Fibroblast of skin of abdomen (primary cell): Measurements from ENCODE around the gene NISCH.
A peak's percentile ranks its signal among the peaks of the same experiment; 100 is the strongest.

Experiments used
- DNase-seq: peaks from one replicate; pipeline ENCODE4 v3.0.0-alpha.2; 2013

NISCH gene

DNA sequence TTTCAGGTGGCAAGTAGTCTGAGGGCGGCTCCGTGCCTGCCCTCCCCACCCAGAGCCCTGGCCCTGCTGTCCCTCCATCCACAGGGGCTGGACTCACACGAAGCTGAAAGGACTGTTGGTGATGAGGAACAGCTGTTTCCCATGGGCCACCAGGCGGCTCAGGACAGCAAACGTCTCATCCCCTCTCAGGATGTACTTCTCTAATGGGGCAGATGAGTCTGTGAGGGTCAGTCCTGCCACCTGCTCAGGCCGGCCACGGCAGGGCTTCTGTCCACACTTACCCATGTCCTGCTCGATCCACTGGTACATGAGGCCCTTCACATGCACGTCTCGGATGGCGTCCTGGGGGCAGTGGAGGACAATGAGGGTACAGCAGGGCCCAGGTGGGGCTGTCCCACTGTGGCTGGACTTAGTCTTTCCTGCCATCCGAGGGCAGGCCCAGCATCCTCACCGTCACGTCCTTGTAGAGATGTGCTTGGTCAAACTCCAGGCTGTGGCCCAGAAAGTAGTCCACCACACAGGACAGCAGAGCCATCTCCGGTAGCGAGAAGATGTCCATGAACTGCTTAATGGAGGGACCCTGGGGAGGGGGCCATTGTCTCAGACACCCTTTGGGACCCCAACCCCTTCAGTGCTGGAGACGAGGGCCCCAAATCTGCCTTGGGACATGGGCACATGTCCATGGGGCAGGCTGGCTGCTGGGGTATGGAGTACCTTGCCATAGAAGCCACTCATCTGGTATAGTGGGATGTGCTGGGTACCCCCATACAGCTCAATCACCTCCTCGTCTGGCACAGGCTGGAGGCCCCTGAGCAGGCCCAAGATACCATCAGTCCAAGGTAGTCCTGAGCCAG, 72.6 kb downstream of the NISCH start:
- no peak for DNase-seq

DNA sequence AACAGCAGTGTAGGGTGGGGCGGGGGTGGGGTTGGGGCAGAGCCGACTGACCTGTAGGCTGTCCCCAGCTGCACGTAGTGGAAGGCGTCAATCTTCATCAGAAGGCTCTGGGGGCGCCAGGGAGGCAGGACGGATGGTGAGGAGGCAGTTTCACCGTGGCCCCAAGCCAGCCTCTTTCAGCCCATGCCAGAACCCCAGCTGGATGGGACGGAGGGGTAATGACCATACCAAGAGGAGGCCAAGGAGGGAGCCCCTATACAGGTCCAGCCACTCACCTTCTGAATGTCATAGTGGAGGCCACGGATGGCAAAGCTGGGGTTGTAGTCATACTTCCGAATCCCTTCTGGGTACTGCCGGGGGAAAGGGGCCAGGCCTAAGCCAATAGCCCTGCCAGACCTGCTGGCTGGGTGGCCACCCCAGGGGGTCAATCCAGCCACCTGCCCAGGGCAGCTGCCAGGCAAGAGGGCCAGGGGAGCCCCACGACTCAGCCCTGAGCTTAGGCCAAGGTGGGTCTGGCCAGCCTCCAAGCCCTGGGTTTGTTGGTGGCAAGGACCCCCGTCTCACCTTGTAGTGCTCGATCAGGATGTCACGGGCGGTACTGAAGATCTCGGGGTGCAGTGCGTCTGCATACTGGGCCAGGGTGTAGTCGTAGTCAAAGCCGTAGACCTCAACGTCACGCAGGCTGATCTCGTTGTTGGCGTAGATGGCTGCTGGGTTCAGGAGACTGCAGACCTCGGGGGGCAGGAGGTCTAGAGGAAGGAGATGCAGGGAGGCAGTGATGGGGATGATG, 73.4 kb downstream of the NISCH start:
- DNase-seq: no peak

DNA sequence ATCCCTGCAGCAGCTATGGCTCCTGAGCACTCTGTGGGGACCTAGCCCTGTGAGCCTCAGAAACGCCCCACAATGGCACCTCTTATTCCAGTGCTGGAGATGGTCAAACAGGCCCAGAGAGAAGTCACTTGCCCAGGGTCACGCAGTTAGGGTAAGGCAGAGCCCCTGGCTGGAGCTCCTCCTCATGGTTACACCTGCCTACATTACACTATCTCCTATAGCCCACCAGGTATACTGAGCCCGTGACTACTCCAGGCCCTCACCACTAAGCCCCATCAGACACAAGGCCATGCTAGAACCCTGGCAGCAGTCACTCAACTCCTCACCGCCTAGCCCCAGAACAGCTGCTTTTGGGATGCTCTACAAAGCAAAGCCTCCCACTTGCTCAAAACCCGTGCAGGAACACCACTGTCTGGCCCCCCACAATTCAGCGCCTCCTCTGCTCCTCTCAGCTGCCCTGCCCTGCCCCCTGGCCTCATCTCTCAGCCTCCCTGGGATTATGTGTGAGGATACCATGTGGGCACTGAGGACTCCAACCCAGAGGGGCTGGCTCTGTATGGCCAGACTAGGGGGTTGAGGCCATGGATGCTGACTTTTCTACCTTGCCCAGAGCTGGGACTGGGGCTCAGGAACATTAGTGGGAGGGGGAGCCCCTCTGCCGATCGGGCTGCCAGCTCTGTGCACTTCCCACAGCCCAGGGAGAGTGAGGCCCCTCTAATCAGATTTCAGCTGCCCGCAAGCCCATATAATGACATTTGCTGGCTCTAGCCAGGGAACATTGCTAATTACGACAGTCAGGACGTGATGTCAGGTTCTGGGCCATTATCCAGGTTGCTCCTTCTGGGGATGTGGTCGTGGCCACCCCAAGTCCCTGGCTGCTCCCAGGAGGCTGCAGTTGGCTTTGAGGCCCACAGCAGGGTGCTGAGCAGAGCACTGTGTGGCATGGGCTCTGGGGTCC, 74.3 kb downstream of the NISCH start:
- no peak for DNase-seq

DNA sequence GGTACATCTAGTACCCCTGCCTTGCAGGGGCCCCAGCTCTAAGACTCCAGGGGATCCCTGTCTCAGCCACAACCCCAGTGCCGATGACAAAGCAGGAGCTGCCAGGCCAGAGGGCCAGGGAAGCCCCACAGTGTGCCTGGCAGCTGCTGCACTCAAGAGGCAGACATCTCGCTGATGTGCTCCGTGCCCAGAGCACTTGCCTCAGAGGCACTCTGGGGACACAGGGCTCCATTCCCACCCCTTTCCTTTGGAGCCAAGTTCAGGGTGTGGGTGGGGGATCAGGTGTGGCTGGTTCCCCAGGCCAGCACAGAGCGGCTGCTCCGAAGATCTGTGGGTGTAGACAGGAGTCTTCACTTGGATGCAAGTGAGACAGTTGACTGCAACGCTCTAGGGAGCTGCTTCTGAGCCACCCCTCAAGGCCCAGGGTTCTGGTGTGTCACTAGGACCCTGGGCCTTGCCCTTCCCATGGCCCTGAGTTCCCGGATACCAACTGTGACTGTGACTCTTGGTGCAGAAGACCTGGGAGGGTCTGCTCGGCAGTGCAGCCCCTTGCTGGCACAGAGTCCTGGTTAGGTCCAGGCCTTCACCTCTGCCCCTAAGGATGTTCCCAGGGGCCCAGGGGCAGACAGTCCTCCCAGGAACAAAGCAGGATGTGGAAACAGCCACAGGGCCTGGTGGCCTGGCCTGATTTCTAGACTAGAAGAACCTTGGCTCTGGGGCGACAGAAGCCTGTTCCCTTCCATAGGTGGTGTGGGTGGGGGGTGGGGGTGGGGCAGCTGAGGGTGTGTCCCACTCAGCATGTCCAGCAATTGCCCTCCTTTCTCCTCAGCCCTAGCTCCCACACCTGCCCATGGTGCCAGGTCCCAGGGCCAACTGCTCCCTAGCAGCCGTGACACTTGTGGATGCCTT, 75.8 kb downstream of the NISCH start:
- no peak for DNase-seq

DNA sequence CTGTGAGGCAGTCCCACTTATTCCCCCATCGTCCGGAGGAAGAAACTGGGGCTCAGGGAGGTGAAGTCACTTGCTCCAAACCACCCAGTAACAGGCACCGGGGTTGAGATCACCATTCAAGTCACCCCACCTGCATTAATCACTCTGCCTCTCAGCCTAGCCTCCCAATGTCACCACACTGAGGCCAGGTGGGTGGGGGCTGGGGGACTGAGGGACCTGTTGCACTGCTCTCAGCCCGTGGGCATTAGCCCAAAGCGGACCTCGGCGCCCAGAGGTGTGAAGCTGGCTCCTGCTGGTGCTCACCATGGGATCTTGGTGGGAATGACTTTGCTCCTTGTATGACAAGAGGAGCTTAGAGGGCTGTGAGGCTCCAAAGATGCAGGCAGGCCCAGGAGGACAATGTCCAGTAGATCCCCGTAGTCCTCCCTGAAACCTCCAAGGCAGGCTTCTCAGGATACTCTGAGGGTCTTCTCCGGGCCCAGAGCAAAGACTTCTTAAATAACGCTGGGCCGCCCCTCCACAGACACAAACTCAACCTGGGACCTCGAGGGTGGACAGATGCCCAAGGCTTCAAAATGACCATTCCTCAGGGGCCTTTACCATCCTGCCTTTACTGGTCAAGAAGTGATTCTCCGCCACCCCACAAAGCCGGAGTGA, 76.6 kb downstream of the NISCH start:
- no peak for DNase-seq

DNA sequence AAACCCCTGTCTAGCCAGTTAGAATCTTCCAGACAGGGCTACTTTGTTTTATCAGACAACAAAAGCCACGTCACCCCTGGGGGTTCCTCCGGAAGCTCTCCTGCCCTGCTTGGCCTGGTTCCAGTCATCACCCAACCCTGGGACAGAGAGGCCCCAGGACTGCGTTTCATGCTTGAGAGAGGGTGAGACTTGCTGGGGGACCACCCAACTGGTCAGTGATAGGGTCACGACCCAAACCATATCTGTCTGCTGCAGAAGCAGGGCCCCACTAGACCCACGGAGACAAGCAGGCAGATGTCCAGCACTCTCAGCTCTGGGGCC, 77.1 kb downstream of the NISCH start:
- peak; percentile 60 for DNase-seq

DNA sequence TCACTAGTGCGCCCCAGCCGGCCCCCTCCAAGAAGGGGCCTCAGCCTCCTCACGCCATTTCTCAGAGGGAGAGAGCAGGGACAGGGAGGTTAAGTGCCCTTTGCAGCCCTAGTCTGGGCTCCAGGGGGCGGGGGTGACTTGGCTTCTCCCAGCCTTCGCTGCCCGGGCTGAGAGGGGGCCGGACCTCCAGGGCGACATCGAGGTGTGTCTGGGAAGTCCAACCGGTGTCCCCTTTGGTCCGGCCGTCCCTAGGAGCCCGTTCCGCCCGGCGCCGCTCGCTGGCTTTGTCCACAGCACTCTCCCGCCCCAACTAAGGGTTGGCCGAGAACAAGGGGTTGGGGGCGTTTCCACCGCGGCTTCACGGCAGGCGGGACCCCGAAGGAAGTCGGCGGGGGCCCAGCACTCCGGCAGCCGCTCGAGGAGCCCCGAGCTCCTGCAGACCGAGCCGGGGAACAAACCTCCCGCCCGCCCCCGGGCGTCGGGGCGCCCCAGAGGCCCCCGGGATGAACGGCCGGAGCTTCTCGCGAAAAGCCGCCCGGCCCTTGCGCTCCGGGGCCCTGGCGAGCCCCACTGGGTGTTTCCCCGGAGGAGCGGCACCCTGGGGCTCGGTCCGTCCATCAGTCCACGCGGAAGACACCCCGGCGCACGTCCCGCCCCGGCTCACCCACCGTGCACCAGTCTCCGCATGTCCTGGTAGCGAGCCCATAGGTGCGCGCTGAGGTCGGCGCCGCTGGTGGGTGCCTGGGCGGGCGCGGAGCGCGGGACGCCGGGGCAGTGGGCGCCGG, 77.6 kb downstream of the NISCH start:
- DNase-seq: no peak

DNA sequence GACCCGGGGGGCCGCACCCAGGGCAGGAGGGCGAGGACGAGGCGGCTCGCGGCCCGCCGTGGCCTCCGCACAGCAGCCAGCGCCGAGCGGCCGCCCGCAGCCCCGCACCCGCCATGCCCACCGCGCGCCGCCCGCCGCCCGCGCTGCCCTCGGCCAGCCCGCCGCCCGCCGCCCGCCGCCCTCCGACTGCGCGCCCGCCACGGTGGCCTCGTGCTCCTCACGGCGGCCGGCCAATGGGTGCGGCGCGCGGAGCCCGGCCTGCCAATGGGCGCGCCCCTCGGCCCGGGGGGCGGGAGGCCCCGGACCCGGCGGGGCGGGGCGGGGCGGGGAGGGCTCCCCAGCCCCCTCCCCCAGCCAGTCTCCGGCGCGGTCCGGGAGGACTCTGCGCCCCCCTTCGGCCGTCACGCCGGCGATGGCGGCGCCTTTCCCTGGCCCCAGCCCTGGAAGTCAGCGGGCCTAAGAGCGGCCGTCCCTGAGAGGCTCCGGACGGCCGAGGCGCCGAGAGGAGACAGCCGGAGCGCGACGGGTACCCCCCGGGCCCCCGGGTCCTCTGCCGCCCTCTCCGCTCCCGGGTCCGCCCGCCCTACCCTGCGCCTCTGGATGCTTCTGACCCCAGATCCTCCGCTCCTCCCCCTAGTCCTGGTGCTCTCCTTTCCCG, 78.3 kb downstream of the NISCH start, which contains the start of gene NT5DC2:
Gene NT5DC2, minus strand, starts transcription at position 235 of the 658 bp plus-strand sequence. Its CDS starts 120 bp downstream, at position 115.
- DNase-seq: peak; percentile 85

DNA sequence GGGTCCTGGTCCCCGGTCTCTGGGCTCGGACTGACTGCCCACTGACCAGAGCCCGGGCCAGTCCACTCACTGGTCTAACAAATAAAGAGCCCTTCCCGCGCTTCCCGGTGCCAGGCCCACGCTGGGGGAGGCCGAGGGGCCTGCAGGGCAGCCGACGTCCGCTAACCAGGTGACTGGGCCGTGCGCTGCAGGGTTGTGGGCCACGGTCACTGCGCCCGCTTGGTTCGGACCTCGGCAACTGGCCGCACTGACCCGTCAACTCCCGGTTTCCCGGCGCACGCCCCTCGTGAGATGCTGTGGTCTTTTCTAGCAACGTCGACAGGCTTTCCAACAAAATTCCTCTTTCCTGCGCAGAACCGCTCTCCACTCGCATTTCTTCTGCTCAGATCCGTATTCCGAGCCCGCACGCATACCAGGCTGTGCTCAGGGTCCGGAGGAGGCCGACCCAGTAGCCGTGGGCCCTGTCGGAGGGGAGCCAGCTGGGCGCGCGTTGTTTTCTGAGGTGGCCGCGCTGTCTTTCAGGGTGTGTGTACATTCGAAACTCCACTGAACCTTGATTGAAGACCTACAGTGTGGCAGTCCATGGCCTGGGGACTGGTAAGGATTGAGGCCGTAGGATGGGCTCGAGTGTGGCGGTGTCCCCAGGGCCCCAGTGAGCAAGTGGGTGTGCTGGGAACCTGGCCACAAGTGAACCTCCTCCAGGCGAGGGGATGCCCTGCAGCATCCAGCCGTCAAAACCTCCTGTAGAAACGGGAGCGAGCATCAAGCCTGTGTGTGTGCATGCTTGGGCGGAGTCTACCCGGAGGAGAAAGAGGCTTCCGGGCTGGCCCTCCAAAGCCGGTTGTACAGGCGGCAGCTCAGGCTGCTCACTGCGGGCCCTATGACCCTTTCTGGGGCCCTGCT, 79.1 kb downstream of the NISCH start:
- DNase-seq: peak; percentile 42

DNA sequence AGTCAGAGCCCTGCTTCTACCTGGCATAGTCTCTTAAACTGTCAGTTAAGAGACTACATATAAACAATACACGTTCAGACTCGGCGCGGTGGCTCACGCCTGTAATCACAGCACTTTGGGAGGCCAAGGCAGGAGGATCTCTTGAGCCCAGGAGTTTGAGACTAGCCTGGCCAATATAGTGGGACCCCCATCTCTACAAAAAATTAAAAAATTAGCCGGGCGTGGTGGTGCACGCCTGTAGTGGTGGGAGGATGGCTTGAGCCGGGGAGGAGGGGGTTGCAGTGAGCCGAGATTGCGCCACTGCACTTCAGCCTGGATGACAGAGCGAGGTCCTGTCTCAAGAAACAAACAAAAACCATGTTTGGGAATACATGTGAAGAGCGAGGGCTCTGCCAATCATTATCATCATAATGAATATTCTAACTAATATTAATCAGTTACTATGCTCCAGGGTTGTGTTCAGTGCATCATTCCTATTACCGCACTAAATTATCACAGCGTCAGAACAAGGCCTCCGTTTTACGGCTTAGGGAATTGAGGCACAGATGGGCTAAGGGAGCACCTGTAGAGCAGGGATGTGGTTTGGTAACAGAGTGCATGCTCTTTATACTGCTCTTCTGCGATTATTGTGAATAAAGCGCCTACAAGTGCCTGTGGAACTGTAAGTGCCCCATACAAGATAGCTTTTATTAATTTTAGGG, 80.2 kb downstream of the NISCH start:
- no peak for DNase-seq

DNA sequence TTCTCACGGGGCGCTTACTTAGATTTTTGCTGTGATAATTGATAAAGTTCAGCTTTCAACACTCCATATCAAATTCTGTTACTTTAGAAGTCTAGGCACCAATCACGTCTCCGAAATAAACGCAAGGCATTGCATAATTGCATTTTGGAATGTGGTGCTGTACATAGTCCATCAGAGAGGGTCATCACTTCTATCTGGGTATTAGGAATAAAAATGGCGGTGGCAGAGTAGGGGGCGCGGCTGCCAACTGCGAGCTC, 80.6 kb downstream of the NISCH start:
- no peak for DNase-seq

DNA sequence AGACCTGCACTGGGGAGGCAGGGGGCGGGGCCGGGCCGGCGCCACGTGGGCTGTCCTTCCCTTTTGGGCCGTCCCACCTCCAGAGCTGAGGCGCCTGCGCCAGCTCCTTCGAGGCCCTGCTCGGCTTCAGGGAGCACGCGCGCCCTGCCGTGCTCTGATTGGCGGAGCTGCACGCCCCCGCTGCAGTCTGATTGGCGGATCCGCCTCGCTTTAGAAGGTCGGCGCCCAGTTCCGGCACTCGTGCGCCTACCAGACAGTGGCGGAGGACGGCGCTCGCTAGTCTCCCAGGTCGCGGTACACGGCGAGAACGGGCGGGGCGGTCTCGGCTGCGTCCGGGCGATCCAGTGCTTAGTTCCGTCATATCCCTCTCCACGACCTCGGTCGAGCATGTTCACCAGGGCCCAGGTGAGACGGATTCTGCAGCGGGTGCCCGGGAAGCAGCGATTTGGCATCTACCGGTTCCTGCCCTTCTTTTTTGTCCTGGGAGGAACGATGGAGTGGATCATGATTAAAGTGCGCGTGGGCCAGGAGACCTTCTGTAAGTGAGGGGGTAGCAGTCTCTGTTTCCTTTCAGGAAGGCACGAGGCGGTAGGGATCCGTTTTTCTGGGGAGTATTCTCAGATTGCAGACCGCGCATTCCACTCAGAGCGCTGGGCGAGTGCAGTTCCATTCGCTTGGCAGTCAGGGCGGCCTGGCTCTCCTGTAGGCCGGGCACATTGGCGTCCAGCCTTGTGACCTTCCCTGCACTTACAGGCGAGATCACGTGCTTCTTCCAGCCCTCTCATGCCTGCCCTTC, 81.2 kb downstream of the NISCH start, which contains the start of gene UQCC5:
Gene UQCC5, plus strand, starts transcription at position 237 of the 796 bp plus-strand sequence. Its CDS starts 151 bp downstream, at position 388.
- peak; percentile 99 for DNase-seq

DNA sequence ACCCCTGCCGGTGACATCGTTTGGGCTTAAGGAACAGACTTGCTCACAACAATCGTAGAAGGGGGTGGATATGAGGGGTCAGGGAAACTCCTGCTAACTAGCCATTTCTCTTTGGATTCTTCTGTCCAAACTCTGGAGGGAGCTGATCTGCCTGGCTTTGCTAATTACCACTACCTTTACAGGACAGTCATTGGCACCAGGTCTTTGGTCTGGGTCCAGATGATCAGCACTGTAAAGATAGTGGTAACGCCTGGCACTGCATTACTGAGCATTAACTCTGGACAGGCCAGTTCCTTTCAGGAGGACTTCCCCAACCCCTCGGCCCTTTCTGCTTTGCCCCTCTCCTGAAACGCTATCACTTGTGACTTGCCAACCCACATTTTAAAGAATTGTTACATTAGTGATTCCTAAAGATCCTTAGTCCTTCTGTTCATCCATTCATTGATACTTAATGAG, 81.8 kb downstream of the NISCH start:
- no peak for DNase-seq

DNA sequence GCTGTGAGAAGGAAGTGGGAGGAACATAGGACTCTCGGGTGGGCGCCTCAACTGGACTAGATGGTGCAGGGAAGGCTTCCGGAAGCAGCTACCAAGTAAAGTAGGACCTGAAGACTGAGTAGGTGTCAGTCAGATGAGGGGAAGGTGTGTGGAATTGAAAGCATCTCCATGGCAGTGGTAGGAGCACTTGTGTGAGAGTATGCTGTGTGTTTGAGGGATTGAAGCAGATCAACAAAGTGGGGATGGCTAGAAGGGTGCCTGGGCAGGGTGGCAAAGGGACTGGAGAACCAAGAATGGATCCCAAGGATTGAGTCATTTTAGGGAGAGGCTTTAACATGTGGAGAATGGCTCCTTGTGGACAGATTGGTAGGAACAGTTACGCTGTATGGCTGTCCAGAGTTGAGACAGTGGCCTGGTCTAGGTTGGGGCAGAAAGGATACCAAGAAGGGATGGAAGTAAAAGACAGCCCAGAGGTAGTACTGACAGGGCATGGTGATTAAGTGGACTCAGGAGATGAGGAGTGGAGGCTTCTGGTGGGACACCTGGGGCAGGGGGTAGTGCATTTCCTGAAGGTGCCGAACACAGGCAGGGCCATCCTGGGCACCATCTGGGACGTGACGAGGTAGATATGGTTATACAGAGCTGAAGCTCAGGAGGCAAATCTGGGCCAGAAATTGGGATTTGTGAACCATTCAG, 82.5 kb downstream of the NISCH start:
- DNase-seq: no peak

DNA sequence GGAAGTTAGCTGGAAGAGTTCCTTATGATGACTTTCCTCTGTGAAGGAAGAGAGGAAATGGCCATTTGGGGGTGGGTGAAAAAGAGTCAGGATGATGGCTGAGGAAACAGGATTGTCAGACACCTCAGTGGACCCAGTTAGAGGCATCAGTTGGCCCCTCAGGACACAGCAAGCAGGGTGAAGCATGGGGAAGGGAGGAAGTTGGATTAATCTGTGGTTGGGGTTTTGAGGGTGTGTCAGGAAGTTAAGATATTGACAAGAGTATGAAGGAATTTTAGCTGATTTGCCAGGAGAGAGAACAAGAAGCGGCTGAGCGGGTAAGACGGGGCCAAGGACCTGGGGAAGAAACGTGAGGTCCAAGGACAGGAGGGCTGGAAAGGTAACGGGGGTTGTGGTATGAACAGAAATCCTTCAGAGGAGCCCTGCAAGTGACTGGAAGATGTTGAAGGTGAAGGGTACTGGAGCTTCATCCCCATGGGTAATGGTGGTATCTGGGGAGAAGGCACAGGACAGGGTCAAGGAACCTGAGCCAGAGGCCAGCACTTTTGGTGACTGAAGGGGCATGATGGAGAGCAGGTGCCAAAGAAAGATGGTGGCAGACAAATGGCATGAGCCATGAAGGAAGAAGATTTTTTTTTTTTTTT, 83.7 kb downstream of the NISCH start:
- no peak for DNase-seq

DNA sequence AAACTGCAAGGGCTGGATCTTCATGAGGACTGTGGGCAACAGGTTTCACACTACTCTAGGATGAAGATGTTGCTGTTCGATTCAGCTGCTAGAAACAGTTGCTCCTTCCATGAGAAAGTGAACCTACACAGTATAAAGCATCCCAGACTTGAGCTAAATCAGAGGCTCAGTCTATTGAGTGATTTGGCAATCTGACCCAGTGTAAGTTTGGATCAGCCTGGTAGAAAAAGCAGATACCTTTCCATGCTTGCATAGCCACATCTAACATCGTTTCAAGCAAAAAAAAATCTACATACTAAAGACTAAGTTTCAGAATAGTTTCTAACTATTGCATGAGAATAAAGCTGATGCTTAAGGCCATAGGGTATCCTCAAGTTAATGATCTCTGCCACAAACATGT, 85.6 kb downstream of the NISCH start:
- DNase-seq: no peak
